ENCODE measurements around the gene PRDM15.

Gene PRDM15

DNA sequence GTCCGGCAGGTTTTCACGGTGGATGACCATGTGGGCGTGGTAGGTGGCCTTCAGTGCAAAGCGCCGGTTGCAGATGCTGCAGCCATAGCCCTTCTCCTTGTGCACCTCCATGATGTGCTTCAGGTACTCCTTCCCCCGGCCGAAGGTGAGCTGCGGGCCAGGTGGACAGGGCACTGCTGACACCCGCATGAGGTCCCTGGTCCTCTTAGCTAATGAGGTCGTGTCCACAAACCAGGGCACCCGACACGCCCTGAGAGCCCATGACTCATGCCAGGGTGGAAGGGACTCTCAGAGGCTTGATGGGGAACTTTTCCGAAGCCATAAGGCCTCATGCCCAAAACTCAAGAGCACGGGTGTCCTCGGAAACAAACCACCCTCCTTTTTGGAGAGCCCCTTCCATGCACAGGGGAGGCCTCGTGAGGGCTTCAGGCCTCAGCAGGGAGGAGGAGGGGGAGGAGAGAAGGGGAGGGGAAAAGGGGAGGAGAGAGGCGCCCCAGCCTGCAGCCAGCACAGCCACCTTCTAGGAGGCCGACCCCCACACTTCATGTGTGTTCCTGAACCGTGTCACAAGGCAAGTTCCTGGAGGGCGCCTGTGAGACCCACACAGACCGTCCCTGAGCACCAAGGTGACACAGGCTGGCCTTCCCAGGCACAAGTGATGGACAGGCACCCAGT lies 57.9 kb downstream of the PRDM15 start:
- DNase-seq: no peak

DNA sequence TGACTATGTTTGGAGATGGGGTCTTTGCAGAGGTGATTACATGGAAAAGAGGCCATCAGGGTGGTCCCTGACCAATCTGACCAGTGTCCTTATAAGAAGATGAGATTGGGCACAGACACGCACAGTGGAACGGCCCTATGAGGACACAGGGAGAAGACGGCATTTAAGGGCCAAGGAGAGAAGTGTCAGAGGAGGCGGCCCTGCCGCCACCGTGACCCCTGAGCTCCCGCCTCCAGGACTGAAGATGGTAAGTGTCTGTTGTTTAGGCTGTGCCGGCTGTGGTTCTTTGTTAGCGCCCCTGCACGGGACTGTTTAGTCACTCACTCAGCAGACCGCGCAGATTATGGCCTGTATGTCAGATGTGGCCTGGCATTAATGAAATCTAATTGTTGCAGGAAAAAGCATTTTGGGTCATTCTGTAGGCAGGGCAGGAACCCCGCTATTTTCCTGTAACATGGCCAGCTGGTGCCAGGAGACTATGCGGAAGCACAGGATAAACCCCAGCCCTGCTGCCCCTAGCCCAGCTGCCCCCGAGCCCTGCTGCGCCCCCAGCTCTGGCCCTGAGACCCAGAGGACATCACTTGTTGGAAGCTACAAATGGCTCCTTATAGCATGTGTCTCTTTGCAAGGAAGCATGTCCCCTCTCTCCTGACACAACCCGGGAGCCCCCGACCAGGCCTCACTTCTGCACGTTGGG lies 58.6 kb downstream of the PRDM15 start:
- DNase-seq: no peak

- DNase-seq: no peak
These were observed 59.3 kb downstream of the PRDM15 start for GRCh38 chr21:41819856-41820281.

- DNase-seq: no peak
These were observed 59.8 kb downstream of the PRDM15 start for GRCh38 chr21:41819236-41819855.

- no peak for DNase-seq
These were observed 61.0 kb downstream of the PRDM15 start for GRCh38 chr21:41817877-41818855.

DNA sequence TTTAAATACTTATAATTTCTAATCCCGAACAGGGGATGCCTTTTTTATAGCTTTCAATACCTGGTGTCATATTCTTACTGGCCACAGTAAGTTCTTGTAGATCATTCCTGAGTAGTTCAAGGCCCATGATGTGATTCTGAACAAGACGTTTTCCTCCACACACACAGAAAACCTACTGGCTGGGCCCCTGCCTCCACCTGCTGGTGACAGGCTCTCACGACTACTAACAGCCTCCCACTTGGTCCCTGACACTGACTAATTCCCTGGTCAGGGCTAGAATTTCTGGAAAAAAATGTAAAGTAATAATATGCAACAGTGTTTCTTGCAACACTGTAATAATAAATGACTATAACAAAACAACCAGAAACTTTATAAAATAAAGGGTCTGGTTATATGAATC lies 61.9 kb downstream of the PRDM15 start:
- DNase-seq: peak; percentile 17

DNA sequence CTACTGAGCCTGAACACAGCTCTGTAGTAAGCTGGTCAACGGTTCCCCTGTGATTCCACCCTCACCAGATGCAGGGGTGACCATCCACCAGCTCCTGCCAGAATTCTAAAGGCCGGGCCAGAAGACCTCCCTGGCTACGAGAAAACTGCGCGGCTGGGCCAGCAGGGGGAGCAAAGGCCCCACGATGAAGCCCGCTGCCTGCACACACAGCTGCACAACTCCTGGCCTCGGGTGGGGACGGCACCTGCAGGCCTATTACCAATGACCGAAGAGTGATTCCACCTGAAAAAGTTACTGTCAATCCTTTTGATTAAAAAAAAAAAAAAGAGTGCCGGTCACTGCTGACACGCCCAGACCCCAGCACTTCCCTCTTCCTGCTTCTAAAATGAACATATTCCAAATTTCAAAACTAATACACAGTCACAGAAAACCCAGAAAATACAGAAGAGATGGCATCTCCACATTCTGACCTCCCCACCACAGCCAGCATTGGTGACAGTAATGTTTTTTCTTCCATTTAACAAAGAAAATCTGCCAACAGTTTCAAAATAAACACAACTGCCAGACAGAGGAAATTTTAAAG lies 62.5 kb downstream of the PRDM15 start:
- no peak for DNase-seq

DNA sequence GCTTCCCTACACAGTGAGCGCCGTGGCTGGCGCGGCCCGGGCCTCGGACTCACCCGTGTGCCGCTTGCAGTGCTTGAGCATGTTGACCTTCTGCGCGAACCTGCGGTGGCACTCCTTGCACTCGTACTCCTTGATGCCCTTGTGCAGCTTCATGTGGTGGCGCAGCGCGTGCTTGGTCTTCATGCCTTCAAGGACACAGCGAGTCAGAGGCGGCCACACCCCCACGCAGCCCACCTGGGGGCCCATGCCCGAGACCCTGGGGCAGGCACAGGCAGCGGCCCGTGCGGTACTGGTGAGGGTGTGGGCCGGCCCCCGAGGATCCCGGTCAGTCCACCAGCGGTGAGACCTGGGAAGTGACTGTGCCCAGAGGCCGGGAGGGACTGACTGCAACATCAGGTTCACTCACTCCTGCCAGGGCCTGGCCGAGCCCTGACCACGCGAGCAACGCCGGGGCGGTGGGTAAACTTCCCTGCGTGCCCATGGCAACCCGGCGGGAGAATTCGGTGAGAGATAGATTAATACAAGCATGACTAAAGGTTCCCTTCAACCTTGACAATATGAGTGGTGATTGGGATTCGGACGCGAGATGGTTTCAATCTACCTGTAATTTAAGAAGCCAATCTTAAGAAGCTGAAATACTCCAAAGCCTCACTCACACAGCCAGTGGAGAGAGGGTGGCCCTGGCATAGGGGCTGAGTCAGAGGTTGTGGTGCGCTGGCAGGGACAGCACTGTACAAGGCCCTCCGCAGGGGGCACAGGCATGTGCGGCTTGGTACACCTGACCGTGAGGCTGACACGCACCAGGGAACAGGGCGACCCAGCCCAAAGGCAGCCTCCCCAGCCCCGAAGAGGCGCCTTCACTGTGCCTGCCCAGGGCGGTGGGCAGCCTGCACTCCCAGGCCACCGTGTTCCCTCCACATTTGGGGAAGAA lies 63.2 kb downstream of the PRDM15 start:
- DNase-seq: no peak

- DNase-seq: no peak
These were observed 65.9 kb downstream of the PRDM15 start for GRCh38 chr21:41813226-41813625.

- DNase-seq: no peak
These were observed 66.5 kb downstream of the PRDM15 start for GRCh38 chr21:41812679-41813078.

GRCh38 chr21:41810597-41810932 lies 68.6 kb downstream of the PRDM15 start:
- no peak for DNase-seq

DNA sequence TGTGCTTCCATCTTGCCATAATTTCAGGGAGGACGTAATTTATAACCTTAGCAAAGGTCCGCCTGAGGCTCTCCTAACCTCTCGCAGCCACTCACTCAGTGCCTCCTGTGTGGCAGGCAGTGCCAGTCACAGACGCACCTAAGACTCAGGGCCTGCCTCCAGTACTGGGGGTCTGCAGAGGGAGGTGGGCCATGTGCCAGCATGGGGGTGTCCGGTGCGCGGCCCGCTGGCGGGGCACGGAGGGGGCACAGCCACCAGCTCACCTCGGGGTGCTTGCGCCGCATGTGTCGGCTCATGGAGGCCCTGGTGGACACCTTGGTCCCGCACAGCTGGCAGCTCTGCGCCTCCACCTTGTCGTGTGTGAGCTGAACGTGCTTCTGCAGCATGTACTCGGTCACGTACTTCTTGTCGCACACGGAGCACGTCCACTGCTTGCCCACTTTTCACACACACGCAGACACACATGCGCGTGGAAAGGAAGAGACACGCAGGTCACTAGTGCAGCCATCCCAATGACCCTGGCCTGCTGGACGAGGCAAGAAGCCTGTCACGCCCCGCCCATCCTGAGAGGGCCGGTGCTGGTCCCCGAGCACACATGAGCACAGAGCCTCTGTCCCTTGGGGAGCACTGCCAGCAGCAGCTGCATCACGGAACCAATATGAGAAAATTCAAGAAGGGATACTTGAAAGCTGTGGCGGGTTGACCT lies 69.1 kb downstream of the PRDM15 start:
- DNase-seq: no peak

- DNase-seq: no peak
These were observed 70.3 kb downstream of the PRDM15 start for GRCh38 chr21:41808846-41809245.

DNA sequence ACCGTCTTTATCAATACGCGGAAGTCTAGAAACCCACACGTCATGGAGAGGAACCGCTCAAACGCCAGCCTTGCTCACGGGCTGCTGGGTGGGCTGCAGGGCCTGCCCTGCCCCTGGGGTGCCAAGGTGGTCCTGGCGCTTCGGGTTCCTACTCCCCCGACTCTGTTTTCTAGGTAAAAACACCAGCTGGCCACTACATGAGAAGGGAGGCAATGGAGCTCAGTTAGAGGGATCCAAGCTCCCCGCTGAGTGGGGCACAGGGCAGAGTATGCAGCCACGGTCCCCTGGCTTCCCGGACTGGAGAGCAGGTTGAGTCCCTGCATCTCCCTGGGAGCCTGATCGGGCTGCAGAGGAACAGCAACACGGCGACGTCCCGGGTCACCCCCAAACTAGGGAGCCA lies 71.0 kb downstream of the PRDM15 start:
- no peak for DNase-seq

GRCh38 chr21:41806773-41807172 lies 72.4 kb downstream of the PRDM15 start:
- DNase-seq: no peak

- DNase-seq: no peak
These were observed 73.5 kb downstream of the PRDM15 start for GRCh38 chr21:41805643-41806042.

DNA sequence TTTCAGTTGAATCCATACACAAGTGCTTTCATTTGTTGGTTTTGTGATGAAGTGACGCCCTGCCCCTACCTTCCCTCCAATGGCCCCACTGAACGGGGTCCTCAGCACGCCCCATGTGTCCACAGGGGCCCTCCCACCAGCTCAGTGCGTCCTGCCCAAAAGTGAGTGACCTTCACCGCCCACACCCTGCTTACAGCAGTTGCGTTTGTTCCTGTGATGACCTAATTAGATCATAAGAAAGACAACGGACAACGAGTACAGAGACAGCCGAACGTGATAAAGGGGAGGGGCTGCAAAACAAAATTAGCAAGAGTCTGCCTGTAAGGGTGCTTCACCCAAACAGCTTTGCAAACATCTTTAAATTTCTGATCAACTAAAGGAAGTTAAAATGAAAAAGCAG lies 74.1 kb downstream of the PRDM15 start:
- DNase-seq: no peak

DNA sequence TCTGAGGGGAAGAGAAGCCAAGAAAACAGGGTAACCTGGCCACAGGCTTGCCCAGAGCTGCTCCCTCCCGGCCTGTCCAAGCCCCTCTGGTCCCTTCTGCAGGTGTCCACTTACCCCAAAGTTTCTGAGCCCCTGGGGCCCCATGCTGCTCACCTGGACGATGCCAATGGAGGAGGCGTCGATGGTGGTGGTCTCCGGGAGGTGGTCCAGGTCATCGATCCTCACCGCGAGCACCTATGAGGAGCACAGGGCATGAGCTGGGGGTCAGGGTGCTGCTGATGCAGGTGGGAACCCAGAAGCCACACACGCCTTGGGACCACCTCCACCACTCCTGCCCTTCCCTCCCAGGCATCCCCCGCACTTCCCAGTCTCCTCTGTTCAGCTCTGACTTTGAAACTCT lies 74.8 kb downstream of the PRDM15 start:
- no peak for DNase-seq

DNA sequence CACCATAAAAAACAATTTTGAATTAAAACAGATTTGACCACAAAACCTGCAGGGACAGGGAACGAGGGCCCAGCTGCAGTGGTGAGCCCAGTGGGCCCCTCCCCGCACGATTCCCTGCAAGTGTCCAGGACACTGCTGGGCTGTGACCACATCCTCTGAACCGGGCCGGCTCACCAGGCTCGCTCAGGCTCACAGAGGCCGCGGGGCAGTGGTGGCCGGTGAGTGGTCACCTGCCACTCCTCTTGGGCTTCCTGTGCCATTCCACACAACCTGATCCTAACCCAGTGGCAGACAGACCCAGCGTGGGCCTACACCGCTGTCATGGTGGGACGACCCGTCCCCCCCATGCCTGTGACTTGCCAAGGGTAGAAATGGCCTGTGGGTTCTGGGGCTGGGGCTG lies 75.8 kb downstream of the PRDM15 start:
- DNase-seq: no peak

DNA sequence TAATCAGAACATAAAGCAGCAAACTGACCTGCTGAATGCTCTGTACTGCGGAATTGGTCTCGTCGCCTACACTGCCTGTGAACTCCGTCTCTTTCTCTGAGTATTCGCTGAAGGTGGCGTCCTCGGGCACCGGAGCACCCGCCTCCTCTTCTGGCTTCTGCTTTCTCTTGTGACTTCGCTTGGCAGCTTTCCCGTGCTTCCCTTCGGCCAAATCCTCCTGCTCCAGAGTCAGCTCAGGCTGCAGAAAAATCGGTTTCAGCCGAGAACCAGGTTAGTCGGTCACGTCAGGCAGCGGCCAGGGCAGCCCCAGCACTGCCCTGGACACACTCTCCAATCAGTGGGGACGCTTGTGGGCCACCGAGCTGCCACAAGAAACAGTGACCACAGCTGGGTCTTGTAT lies 76.5 kb downstream of the PRDM15 start:
- DNase-seq: no peak

DNA sequence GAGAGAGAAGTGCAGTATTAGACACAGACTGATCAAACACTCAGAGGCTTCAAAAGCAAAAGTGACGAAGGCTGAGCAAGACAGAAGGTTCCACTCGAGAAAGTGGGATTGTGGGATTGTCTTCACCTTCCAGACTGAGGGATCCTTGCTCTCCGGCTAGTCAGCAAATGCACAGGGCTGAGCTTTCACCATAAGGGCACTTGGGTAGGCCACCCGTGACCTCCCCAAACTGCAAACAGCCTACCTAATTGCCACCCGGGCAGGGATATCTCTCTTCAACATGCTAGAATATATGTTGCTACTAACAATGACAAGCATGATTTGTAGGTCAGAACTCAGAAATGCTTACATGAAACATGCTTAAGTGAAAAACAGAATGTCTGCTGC lies 77.0 kb downstream of the PRDM15 start:
- DNase-seq: no peak
